Activated T-cell treated with anti-CD3 and anti-CD28 coated beads for 48 hours (primary cell): ENCODE measurements around the gene CROCC.

Source experiments
- DNase-seq: peaks from one replicate; pipeline ENCODE4 v3.0.0-alpha.2; 2020; ENCODE audit warnings: low read depth

Gene CROCC

GRCh38 chr1:17012775-17013490, 91.2 kb downstream of the CROCC start:
- no peak for DNase-seq

DNA sequence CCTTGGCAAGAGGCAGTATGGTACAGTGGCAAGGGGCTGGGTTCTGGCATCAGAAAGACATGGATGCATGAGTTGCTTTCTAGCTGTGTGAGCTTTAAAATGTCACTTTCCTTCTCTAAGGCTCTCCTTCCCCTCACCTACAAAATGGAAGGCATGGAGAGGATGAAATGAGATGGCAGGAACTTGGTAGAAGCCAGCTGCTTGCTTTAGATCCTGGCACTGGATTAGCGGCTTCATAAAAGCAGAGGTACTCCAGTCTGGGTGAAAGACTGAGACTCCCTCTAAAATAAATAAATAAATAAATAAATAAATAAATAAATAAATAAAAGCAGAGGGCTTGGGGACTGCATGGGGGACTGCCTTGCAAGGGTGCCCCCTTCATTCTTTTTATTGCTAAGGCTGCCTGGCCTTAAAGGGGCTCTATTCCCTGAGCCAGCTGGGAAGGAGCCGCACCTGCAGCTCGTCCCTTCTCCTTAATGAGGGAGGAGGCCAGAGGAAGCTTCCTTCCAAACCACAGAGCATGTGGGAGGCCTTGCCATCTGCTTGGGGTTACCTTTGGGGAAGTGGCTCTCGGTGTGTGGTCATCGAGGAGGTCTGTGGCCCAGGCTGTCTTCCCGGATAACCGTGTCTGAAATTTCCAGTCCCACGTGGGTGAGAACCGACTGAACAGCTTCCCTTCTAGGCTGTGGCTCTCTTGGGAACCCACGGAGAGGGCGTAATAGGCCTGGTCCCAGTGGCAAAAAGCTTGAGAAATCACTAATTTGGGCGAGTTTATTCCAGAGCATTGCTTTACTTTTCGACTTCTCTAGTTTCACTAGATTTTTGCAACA, 92.0 kb downstream of the CROCC start:
- no peak for DNase-seq

GRCh38 chr1:17014671-17015567, 93.2 kb downstream of the CROCC start:
- DNase-seq = no peak

- no peak for DNase-seq
Measured at GRCh38 chr1:17016317-17016661, 94.6 kb downstream of the CROCC start.

DNA sequence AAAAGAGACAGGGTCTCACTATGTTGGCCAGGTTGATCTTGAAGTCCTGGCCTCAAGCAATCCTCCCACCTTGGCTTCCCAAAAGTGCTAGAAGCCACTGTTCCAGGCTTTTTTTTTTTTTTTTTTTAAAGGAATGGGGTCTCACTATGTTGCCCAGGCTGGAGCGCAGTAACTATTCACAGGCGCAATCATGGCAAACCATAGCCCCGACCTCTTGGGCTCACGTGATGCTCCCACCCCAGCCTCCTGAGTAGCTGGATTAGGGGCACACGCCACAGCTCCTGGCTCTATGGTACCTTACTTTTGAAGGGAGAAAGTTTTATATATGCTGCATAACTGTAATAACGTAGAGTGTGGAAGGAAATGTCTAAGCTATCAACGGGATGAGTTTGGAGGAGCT, 95.7 kb downstream of the CROCC start:
- no peak for DNase-seq

DNA sequence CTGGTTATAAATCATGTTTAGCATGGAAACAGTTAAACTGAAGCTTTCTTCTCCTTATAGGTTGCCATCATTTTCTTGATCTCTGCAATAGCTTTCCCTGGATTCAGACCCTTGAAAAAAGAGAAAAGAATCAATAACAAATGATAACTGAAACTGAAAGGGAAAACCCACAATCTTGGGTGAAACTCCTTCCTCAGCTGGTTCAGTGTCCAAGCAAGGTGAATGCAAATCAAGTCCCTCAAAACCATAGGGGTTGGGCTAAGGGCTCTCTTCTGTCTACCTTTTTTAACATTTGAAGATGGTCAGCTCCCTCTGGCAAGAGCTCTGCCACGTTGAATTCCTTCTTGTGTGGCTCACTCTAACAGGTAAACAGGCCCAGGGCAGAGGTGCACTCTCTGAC, 97.1 kb downstream of the CROCC start:
- no peak for DNase-seq

DNA sequence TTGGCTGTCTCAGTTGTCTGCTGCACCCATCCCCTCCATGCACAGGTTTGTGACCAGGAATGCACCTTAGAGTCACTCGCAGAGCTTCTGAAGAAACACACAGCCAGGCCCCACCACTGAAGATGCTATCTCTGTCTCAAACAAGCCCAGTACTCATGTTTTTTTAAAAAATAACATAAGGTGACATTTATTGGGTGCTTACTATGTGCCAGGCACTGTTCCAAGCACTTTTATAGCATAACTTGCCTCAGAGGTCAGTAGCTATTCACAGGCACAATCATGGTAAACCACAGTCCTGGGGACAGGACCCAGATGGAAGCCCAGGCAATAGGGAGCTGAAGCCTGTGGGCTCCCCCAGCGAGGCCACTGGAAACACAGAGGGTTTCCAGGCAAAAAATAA, 98.8 kb downstream of the CROCC start:
- DNase-seq = no peak

GRCh38 chr1:17021896-17022295, 100.2 kb downstream of the CROCC start:
- DNase-seq = no peak
